MCF 10A (cell line): ENCODE measurements around the gene NOP56. TPM values are rescaled to one million over a fixed set of nuclear protein-coding genes. Genes with fewer than 3 reads are reported as not detected.

Experiments used
- BruUV-seq: library from RNA; stranded (reverse); fragments of 400-500 nt; replicated peaks from 2 replicates; lab custom pipeline; 2021; lab: Mats Ljungman, UMichigan
- CTCF ChIA-PET: fragments of 300-600 bp; sonication (Branson Sonifier 250); formaldehyde crosslinking; extraction: SDS; loops from one replicate; lab custom pipeline; 2021; ENCODE audit warnings: antibody characterized with exemption, inconsistent platforms; lab: Yijun Ruan, JAX
- POLR2A ChIA-PET: fragments of 300-600, 350-650 bp; sonication (Branson Sonifier 250); formaldehyde crosslinking; extraction: SDS; loops from one replicate; lab custom pipeline; 2020; ENCODE audit warnings: antibody characterized with exemption, inconsistent platforms; lab: Yijun Ruan, JAX
- DNase-seq: peaks from one replicate; pipeline ENCODE4 v3.0.0-alpha.2; 2018; ENCODE audit not compliant: unreplicated experiment
- H3K27ac Mint-ChIP-seq: one replicate; pipeline ENCODE4 v1.8.0; 2022; ENCODE audit warnings: mild to moderate bottlenecking, low read depth, mixed read lengths; ENCODE audit not compliant: unreplicated experiment
- H3K27me3 Mint-ChIP-seq: one replicate; pipeline ENCODE4 v1.8.0; 2022; ENCODE audit warnings: mixed read lengths; ENCODE audit not compliant: insufficient read depth, unreplicated experiment
- H3K36me3 Mint-ChIP-seq: one replicate; pipeline ENCODE4 v1.8.0; 2022; ENCODE audit warnings: mild to moderate bottlenecking, moderate library complexity, mixed read lengths; ENCODE audit not compliant: insufficient read depth, unreplicated experiment
- H3K4me1 Mint-ChIP-seq: one replicate; pipeline ENCODE4 v1.8.0; 2022; ENCODE audit warnings: mixed read lengths; ENCODE audit not compliant: insufficient read depth, unreplicated experiment
- H3K4me3 Mint-ChIP-seq: one replicate; pipeline ENCODE4 v1.8.0; 2022; ENCODE audit warnings: mild to moderate bottlenecking, moderate library complexity, mixed read lengths; ENCODE audit not compliant: unreplicated experiment
- H3K9me3 Mint-ChIP-seq: one replicate; pipeline ENCODE4 v1.8.0; 2022; ENCODE audit warnings: mixed read lengths; ENCODE audit not compliant: unreplicated experiment
- CTCF ChIP-seq: fragments of 200-600 bp; IDR thresholded peaks from one replicate; pipeline ENCODE4 v1.8.0; 2022; ENCODE audit warnings: antibody characterized with exemption, mild to moderate bottlenecking; ENCODE audit not compliant: unreplicated experiment
- intact Hi-C: fragments of 100-400 bp; cut with micrococcal nuclease; formaldehyde crosslinking; loops from 2 replicates; pipeline ENCODE4 v1.14.1; 2022
- total RNA-seq: library from RNA; stranded (reverse); gene quantifications from 2 replicates; pipeline ENCODE4 v1.2.3, GENCODE V29; 2022

Gene NOP56
- total RNA-seq, 1 experiment from 2014 or later: 340 TPM

- no peaks in the 10 kb centered on the region for H3K9me3 Mint-ChIP-seq
- BruUV-seq: no TSS peak
- CTCF ChIA-PET: interaction anchor here (0.6 to 0.9 kb wide), 2 partner anchors 117 to 199 kb away, joined by 4 to 6 read pairs; no protein-coding TSS in a partner anchor
These were observed 12.2 kb upstream of the NOP56 start for GRCh38 chr20:2640260-2640659.

GRCh38 chr20:2640899-2641298 is 11.5 kb upstream of the NOP56 start:
- no TSS peak for BruUV-seq
- intact Hi-C loops: no loop called here
- H3K27me3 Mint-ChIP-seq: no peaks in the 10 kb centered on the region

More at GRCh38 chr20:2640260-2640659, 12.2 kb upstream of the NOP56 start:
- Mint-ChIP-seq H3K4me3 (no peak overlapping the region), H3K27me3 (no peaks in the 10 kb centered on the region), H3K4me1 (no peaks in the 10 kb centered on the region), H3K27ac (no peak overlapping the region), H3K36me3 (no peaks in the 10 kb centered on the region)
- TF ChIP-seq CTCF: no peak
- POLR2A ChIA-PET: interaction anchor here (1.4 to 5.0 kb wide), 2 partner anchors 13 to 24 kb away, joined by 4 to 33 read pairs; partner anchors contain the start of genes IDH3B and NOP56
- intact Hi-C loops: no loop called here
- no peak for DNase-seq

GRCh38 chr20:2643708-2644107 is 8.7 kb upstream of the NOP56 start:
- TF ChIP-seq CTCF: no peak
- no TSS peak for BruUV-seq

More at GRCh38 chr20:2640899-2641298, 11.5 kb upstream of the NOP56 start:
- no peak for TF ChIP-seq CTCF
- ChIA-PET POLR2A (interaction anchor here (1.4 to 5.0 kb wide), 2 partner anchors 12 to 23 kb away, joined by 4 to 33 read pairs; partner anchors contain the start of genes IDH3B and NOP56), CTCF (interaction anchor here (0.9 to 1.2 kb wide), 2 partner anchors 10 to 117 kb away, joined by 3 to 4 read pairs; no protein-coding TSS in a partner anchor)
- Mint-ChIP-seq H3K9me3 (no peaks in the 10 kb centered on the region), H3K4me3 (no peak overlapping the region), H3K4me1 (no peaks in the 10 kb centered on the region), H3K27ac (no peak overlapping the region), H3K36me3 (no peaks in the 10 kb centered on the region)
- DNase-seq: no peak

GRCh38 chr20:2652724-2653555 is 508 bp downstream of the NOP56 start:
- peaks cover 23% of the 10 kb centered on the region for H3K4me1 Mint-ChIP-seq
- TF ChIP-seq CTCF: no peak
- CTCF ChIA-PET: interaction anchor here (0.6 to 2.4 kb wide), 9 partner anchors 13 to 1148 kb away, joined by 3 to 8 read pairs (median 4); no protein-coding TSS in a partner anchor
- H3K27ac Mint-ChIP-seq: peak overlapping the region; percentile 66
- H3K9me3 Mint-ChIP-seq: no peaks in the 10 kb centered on the region
- DNase-seq: no peak
- POLR2A ChIA-PET: interaction anchor here (0.6 to 6.7 kb wide), 35 partner anchors 11 to 876 kb away, joined by 3 to 241 read pairs (median 4); partner anchors contain the start of genes IDH3B, ITPA, MRPS26 and PCED1A
- TSS peak; percentile 65 for BruUV-seq
- no peaks in the 10 kb centered on the region for H3K27me3 Mint-ChIP-seq
- peaks cover 49% of the 10 kb centered on the region for H3K36me3 Mint-ChIP-seq
- intact Hi-C loops: loop anchor here (1.0 kb wide), 1 partner anchor 348 kb away; no protein-coding TSS in a partner anchor
- peak overlapping the region; percentile 87 for H3K4me3 Mint-ChIP-seq

More at GRCh38 chr20:2643708-2644107, 8.7 kb upstream of the NOP56 start:
- Mint-ChIP-seq H3K27me3 (no peaks in the 10 kb centered on the region), H3K4me3 (no peak overlapping the region), H3K9me3 (no peaks in the 10 kb centered on the region), H3K27ac (no peak overlapping the region), H3K4me1 (no peaks in the 10 kb centered on the region), H3K36me3 (no peaks in the 10 kb centered on the region)
- ChIA-PET CTCF (interaction anchor here (0.6 to 2.2 kb wide), 4 partner anchors 20 to 122 kb away, joined by 3 to 9 read pairs (median 4); partner anchors contain the start of gene IDH3B), POLR2A (interaction anchor here (0.7 to 5.0 kb wide), 2 partner anchors 9 to 165 kb away, joined by 3 to 33 read pairs; partner anchors contain the start of gene NOP56)
- DNase-seq: no peak
- intact Hi-C loops: no loop called here
